Neural cell (in vitro differentiated cells): ENCODE data around the gene NPDC1. TPM values are rescaled to one million over a fixed set of nuclear protein-coding genes. Genes with fewer than 3 reads are reported as not detected.
A peak's percentile ranks its signal among the peaks of the same experiment; 100 is the strongest.

Source experiments
- H2AFZ ChIP-seq: fragments of 200-600, 300-800 bp; sonication (generic), shearing (Covaris generic); 2 replicates; pipeline ENCODE4 v1.6.0; 2014; ENCODE audit warnings: low read depth, mild to moderate bottlenecking, antibody characterized with exemption, low read length, moderate library complexity
- H3F3A ChIP-seq: fragments of 200-600 bp; shearing (Covaris generic); 2 replicates; pipeline ENCODE4 v1.6.1; 2016; ENCODE audit warnings: mild to moderate bottlenecking, moderate library complexity, mixed read lengths, antibody characterized with exemption, low read length; ENCODE audit not compliant: insufficient read depth, poor library complexity, severe bottlenecking
- H3K27ac ChIP-seq: fragments of 200-600, 300-800 bp; sonication (generic), shearing (Covaris generic); 2 replicates; pipeline ENCODE4 v1.5.1; 2014; ENCODE audit warnings: mild to moderate bottlenecking, low read length, moderate library complexity
- H3K27me3 ChIP-seq: fragments of 300-800, 200-600 bp; sonication (generic), shearing (Covaris generic); 2 replicates; pipeline ENCODE4 v1.6.0; 2014; ENCODE audit warnings: mild to moderate bottlenecking, low read depth, low read length, moderate library complexity; ENCODE audit not compliant: insufficient read depth
- H3K36me3 ChIP-seq: fragments of 300-800, 200-600 bp; sonication (generic), shearing (Covaris generic); 2 replicates; pipeline ENCODE4 v1.5.1; 2014; ENCODE audit warnings: mild to moderate bottlenecking, antibody characterized with exemption, low read length, moderate library complexity; ENCODE audit not compliant: insufficient read depth
- H3K4me2 ChIP-seq: fragments of 300-800, 200-600 bp; sonication (generic), shearing (Covaris generic); 2 replicates; pipeline ENCODE4 v1.6.0; 2014; ENCODE audit warnings: mild to moderate bottlenecking, low read length
- H3K4me3 ChIP-seq: fragments of 300-800, 200-600 bp; sonication (generic), shearing (Covaris generic); 2 replicates; pipeline ENCODE4 v1.5.1; 2014; ENCODE audit warnings: mild to moderate bottlenecking, low read length, moderate library complexity
- H3K79me2 ChIP-seq: fragments of 200-600 bp; shearing (Covaris generic); replicated peaks from 2 replicates; pipeline ENCODE4 v1.6.0; 2014; ENCODE audit warnings: mild to moderate bottlenecking, low read length, moderate library complexity; ENCODE audit not compliant: insufficient read depth
- H3K9ac ChIP-seq: fragments of 300-800, 200-600 bp; sonication (generic), shearing (Covaris generic); 2 replicates; pipeline ENCODE4 v1.6.1; 2016; ENCODE audit warnings: mild to moderate bottlenecking, low read length, mixed read lengths
- H3K9me2 ChIP-seq: fragments of 200-600 bp; shearing (Covaris generic); 2 replicates; pipeline ENCODE4 v1.6.1; 2016; ENCODE audit warnings: mild to moderate bottlenecking, low read length, mixed read lengths; ENCODE audit not compliant: insufficient read depth
- H3K9me3 ChIP-seq: fragments of 200-600, 300-800 bp; sonication (generic), shearing (Covaris generic); 2 replicates; pipeline ENCODE4 v1.6.1; 2016; ENCODE audit warnings: mild to moderate bottlenecking, mixed run types, low read length, moderate library complexity, mixed read lengths
- H4K20me1 ChIP-seq: fragments of 200-600 bp; shearing (Covaris generic); 2 replicates; pipeline ENCODE4 v1.6.1; 2016; ENCODE audit warnings: mild to moderate bottlenecking, mixed run types; ENCODE audit not compliant: insufficient read depth
- EP300 ChIP-seq: fragments of 450-650 bp; conservative IDR thresholded peaks from 2 replicates; pipeline ENCODE4 v1.6.1; 2014; ENCODE audit warnings: antibody characterized with exemption, mild to moderate bottlenecking, moderate library complexity; ENCODE audit not compliant: poor library complexity, severe bottlenecking
- EZH2 ChIP-seq: fragments of 200-600, 300-800 bp; shearing (Covaris generic), sonication (generic); IDR thresholded peaks from 2 replicates; pipeline ENCODE4 v1.6.1; 2014; ENCODE audit warnings: antibody characterized with exemption, low read length, borderline replicate concordance, mild to moderate bottlenecking; ENCODE audit not compliant: insufficient read depth, poor library complexity, severe bottlenecking
- MXI1 ChIP-seq: fragments of 450-650 bp; conservative IDR thresholded peaks from 2 replicates; pipeline ENCODE4 v1.6.1; 2014; ENCODE audit warnings: antibody characterized with exemption, mild to moderate bottlenecking; ENCODE audit not compliant: poor library complexity, severe bottlenecking
- POLR2AphosphoS5 ChIP-seq: IDR thresholded peaks from 2 replicates; pipeline ENCODE4 v1.6.1; 2012
- RAD21 ChIP-seq: fragments of 450-650 bp; conservative IDR thresholded peaks from 2 replicates; pipeline ENCODE4 v1.6.1; 2014; ENCODE audit warnings: antibody characterized with exemption, mild to moderate bottlenecking, moderate library complexity
- REST ChIP-seq: IDR thresholded peaks from 2 replicates; pipeline ENCODE4 v1.6.1; 2012; ENCODE audit warnings: borderline replicate concordance
- SMC3 ChIP-seq: fragments of 450-650 bp; conservative IDR thresholded peaks from 2 replicates; pipeline ENCODE4 v1.6.1; 2014; ENCODE audit warnings: antibody characterized with exemption, mild to moderate bottlenecking, moderate library complexity; ENCODE audit not compliant: poor library complexity
- TAF1 ChIP-seq: IDR thresholded peaks from 2 replicates; pipeline ENCODE4 v1.6.1; 2012; ENCODE audit warnings: low read depth
- polyA plus RNA-seq: library from polyadenylated mRNA; depleted of rRNA; stranded (reverse); fragments of >200 nt; gene quantifications from 2 replicates; pipeline ENCODE4 v1.2.3, GENCODE V29; 2014
- TF ChIP-seq, protein P1 (sequence below): fragments of 450-650 bp; IDR thresholded peaks from 2 replicates; pipeline ENCODE4 v1.5.1; 2014; ENCODE audit warnings: antibody characterized with exemption, mild to moderate bottlenecking, moderate library complexity; ENCODE audit not compliant: poor library complexity, severe bottlenecking

Gene NPDC1
- polyA plus RNA-seq, 1 donor from 2014 or later = 161 TPM

- no peaks in the 10 kb centered on the region for H3K9me2 ChIP-seq
- H2AFZ ChIP-seq = no peak overlapping the region
- no peaks in the 10 kb centered on the region for H3K27me3 ChIP-seq
- no peaks in the 10 kb centered on the region for H4K20me1 ChIP-seq
- H3K79me2 ChIP-seq = no peaks in the 10 kb centered on the region
- no peaks in the 10 kb centered on the region for H3K36me3 ChIP-seq
- H3K4me2 ChIP-seq = no peak overlapping the region
- no peaks in the 10 kb centered on the region for H3F3A ChIP-seq
- TF ChIP-seq RAD21 = peak; percentile 75
- TF ChIP-seq EP300 = no peak
- TF ChIP-seq MXI1 = no peak
- TF ChIP-seq REST = no peak
- TF ChIP-seq, protein P1, sequence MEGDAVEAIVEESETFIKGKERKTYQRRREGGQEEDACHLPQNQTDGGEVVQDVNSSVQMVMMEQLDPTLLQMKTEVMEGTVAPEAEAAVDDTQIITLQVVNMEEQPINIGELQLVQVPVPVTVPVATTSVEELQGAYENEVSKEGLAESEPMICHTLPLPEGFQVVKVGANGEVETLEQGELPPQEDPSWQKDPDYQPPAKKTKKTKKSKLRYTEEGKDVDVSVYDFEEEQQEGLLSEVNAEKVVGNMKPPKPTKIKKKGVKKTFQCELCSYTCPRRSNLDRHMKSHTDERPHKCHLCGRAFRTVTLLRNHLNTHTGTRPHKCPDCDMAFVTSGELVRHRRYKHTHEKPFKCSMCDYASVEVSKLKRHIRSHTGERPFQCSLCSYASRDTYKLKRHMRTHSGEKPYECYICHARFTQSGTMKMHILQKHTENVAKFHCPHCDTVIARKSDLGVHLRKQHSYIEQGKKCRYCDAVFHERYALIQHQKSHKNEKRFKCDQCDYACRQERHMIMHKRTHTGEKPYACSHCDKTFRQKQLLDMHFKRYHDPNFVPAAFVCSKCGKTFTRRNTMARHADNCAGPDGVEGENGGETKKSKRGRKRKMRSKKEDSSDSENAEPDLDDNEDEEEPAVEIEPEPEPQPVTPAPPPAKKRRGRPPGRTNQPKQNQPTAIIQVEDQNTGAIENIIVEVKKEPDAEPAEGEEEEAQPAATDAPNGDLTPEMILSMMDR = peak; percentile 91
- TF ChIP-seq SMC3 = peak; percentile 79
- TF ChIP-seq POLR2AphosphoS5 = no peak
- TF ChIP-seq EZH2 = no peak
- no peak for TF ChIP-seq TAF1
- no peak overlapping the region for H3K27ac ChIP-seq
- no peaks in the 10 kb centered on the region for H3K9me3 ChIP-seq
- no peak overlapping the region for H3K4me3 ChIP-seq
- H3K9ac ChIP-seq = no peak overlapping the region
These were observed 11.1 kb downstream of the NPDC1 start for GRCh38 chr9:137034709-137035506.

DNA sequence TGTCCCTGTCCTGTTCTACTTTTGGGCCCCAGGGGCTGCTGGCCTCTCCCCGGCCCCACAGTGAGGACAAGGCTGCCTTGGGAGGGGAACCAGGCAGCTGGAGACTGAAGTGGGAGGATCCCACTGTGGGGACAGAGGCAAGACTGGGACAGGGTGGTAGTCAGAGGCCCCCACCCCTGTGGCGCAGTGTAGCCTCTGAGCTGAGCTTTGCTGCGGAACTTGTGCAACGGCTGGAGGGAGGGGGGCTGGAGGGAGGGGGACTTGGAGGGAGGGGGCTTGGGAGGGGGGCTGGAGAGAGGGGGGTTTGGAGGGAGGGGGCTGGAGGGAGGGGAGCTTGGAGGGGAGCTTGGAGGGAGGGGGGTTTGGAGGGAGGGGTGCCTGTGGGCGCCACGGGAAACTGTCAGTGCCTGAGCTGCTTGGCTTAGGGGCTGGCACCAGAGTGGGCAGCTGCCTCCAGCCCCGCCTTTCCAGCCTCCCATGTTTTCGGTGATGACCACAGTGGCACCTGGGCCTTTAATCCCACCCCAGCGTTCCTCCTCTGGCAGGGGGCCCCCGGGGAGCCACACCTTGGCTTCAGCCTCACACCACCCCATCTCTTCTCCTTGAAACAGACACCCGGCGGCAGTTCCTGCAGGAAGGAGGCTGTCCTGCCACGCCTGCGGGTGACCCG is 11.8 kb downstream of the NPDC1 start:
- H3K9ac ChIP-seq = no peak overlapping the region

More for the DNA sequence above, 11.8 kb downstream of the NPDC1 start:
- H3K27me3 ChIP-seq = no peaks in the 10 kb centered on the region
- H3K9me3 ChIP-seq = no peaks in the 10 kb centered on the region
- TF ChIP-seq POLR2AphosphoS5 (no peak), SMC3 (no peak), TAF1 (no peak), EZH2 (no peak), RAD21 (no peak), MXI1 (no peak), EP300 (no peak), REST (no peak)
- TF ChIP-seq, protein P1 = no peak
- H3K79me2 ChIP-seq = no peaks in the 10 kb centered on the region
- H3K9me2 ChIP-seq = no peaks in the 10 kb centered on the region
- no peaks in the 10 kb centered on the region for H4K20me1 ChIP-seq
- H3F3A ChIP-seq = no peaks in the 10 kb centered on the region
- no peak overlapping the region for H3K4me3 ChIP-seq
- no peak overlapping the region for H3K27ac ChIP-seq
- no peak overlapping the region for H2AFZ ChIP-seq
- no peaks in the 10 kb centered on the region for H3K36me3 ChIP-seq
- H3K4me2 ChIP-seq = no peak overlapping the region
